PC-3 (cell line): ENCODE results near the gene BPIFB4.

Source experiments
- EZH2phosphoT487 ChIP-seq: fragments of 300-600 bp; sonication (generic); IDR thresholded peaks from 2 replicates; pipeline ENCODE4 v1.6.1; 2018; ENCODE audit warnings: mild to moderate bottlenecking, antibody characterized with exemption, low read length, borderline replicate concordance
- TF ChIP-seq, protein P1 (sequence below): fragments of 300-600 bp; sonication (generic); conservative IDR thresholded peaks from 2 replicates; pipeline ENCODE4 v1.5.1; 2017; ENCODE audit warnings: antibody characterized with exemption, low read depth, mild to moderate bottlenecking, low read length

DNA sequence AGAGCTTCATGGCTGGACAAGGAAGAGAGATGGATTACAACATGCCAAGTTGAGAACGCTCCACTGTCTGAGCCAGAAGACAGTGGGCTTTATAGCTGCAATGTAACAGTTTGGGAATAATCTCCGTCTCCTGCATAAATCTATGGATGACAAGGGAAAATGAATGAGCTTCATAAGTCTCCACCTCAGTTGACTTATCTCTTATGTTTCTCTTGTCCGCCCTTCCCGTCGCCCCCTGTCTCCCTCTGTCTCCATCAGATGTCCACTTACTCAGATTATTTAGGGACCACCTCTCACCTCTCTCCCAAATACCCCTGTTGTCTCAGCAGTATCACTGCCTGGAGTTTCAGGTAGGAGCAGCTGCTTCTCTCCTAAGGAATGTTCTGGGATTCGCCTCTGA, 74.8 kb downstream of the BPIFB4 start:
- TF ChIP-seq, protein P1, sequence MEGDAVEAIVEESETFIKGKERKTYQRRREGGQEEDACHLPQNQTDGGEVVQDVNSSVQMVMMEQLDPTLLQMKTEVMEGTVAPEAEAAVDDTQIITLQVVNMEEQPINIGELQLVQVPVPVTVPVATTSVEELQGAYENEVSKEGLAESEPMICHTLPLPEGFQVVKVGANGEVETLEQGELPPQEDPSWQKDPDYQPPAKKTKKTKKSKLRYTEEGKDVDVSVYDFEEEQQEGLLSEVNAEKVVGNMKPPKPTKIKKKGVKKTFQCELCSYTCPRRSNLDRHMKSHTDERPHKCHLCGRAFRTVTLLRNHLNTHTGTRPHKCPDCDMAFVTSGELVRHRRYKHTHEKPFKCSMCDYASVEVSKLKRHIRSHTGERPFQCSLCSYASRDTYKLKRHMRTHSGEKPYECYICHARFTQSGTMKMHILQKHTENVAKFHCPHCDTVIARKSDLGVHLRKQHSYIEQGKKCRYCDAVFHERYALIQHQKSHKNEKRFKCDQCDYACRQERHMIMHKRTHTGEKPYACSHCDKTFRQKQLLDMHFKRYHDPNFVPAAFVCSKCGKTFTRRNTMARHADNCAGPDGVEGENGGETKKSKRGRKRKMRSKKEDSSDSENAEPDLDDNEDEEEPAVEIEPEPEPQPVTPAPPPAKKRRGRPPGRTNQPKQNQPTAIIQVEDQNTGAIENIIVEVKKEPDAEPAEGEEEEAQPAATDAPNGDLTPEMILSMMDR = no peak
- TF ChIP-seq EZH2phosphoT487 = no peak
